Mesodermal cell (in vitro differentiated cells): ENCODE data around the gene SH3BP1.
A peak's percentile ranks its signal among the peaks of the same experiment; 100 is the strongest.
"Not testable (repeated sequence)": the region's sequence is repeated elsewhere in the genome, so short reads cannot be mapped to it uniquely, and the experiment has no call there.

Source experiments
- H3K27ac ChIP-seq: 2 replicates; pipeline ENCODE4 v1.7.0; 2013; ENCODE audit warnings: mild to moderate bottlenecking, low read depth, low read length, moderate library complexity; ENCODE audit not compliant: severe bottlenecking
- H3K36me3 ChIP-seq: 2 replicates; pipeline ENCODE4 v1.7.1; 2013; ENCODE audit warnings: mild to moderate bottlenecking, low read length, moderate library complexity; ENCODE audit not compliant: control insufficient read depth, insufficient read depth
- H3K4me1 ChIP-seq: one replicate; pipeline ENCODE4 v1.7.1; 2013; ENCODE audit warnings: mild to moderate bottlenecking, low read length; ENCODE audit not compliant: insufficient read depth, control insufficient read depth, poor library complexity, severe bottlenecking
- H3K4me3 ChIP-seq: 2 replicates; pipeline ENCODE4 v1.7.0; 2013; ENCODE audit warnings: low read length, control low read depth, mild to moderate bottlenecking; ENCODE audit not compliant: insufficient read depth, poor library complexity, severe bottlenecking; ENCODE audit errors: extremely low read depth
- H3K9me3 ChIP-seq: 2 replicates; pipeline ENCODE4 v1.7.1; 2013; ENCODE audit warnings: mild to moderate bottlenecking, low read length, moderate library complexity; ENCODE audit not compliant: control insufficient read depth
- WGBS, 2 experiments: methylation state at CpG; one replicate each; pipeline ENCODE4 v1.1.5; 2013; ENCODE audit warnings: missing lambda C conversion rate in 2 of 2; ENCODE audit not compliant: insufficient coverage in 2 of 2; 5-methylcytosine and 5-hydroxymethylcytosine counted together

Gene SH3BP1

GRCh38 chr22:37684803-37685615, 45.5 kb downstream of the SH3BP1 start:
- H3K4me1 ChIP-seq = no peaks in the 10 kb centered on the region
- H3K27ac ChIP-seq = no peak overlapping the region
- no peak overlapping the region for H3K4me3 ChIP-seq
- no peaks in the 10 kb centered on the region for H3K9me3 ChIP-seq
- 92 to 95% methylated on average over 10 to 13 of the region's 16 CpGs for WGBS, 2 experiments
- H3K36me3 ChIP-seq = peaks cover 22% of the 10 kb centered on the region

DNA sequence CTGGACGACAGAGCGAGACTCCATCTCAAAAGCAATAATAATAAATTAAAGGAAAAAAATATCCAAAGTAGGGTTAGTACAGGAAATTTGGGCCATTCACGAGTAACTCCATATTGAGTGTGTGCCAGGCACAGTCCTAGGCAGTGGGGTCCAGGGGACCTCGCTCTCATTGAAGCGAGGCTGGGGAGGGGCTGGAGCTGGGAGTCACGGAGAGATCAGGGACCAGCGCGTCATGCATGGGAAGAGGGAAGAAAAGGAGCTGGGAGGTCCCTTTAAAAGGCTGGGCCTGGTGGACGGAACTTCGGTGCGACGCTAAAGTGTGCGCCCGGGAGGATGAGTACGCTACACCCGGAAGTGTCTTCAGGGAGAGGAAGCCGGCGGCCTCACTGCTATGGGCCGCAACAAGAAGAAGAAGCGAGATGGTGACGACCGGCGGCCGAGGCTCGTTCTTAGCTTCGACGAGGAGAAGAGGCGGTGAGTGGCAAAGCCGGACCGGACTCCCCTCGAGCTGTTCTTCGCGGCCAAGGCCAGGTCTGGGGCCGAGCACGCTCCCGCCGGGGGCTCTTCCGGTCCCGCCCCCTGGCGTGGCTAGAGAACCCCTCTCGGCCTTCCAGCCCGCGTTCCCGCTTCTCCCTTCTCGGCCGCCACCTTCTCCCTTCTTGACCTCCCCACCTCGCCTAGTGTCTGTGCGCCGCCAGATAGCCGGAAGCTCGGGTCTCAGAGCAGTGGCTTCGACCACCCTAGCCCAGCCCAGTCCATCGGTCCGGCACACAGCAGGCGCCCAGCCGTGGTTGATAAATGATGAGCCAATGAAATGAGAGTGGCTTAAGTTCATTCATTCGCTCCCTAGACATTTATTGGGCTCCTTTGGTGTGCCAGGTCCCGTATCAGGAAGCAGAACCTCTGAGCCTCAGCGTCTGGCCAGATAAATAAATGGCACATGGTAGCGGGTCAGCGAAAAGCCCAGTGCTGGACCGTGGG, 46.8 kb downstream of the SH3BP1 start, which contains the start of gene NOL12:
Gene NOL12, plus strand, starts transcription at position 342 of the 981 bp plus-strand sequence. Its CDS starts 50 bp downstream, at position 392.
- H3K27ac ChIP-seq = peak within 1 kb of the TSS; percentile 60
- 2% methylated on average over 52 to 55 of the region's 62 CpGs for WGBS, 2 experiments
- peak within 1 kb of the TSS; percentile 95 for H3K4me3 ChIP-seq

GRCh38 chr22:37690407-37690806, 50.9 kb downstream of the SH3BP1 start:
- H3K4me1 ChIP-seq = no peaks in the 10 kb centered on the region
- peaks cover 47% of the 10 kb centered on the region for H3K36me3 ChIP-seq
- no peak overlapping the region for H3K4me3 ChIP-seq
- no peak overlapping the region for H3K27ac ChIP-seq
- 97 to 100% methylated on average over 4 of the region's 7 CpGs for WGBS, 2 experiments
- H3K9me3 ChIP-seq = no peaks in the 10 kb centered on the region

More for the DNA sequence above, 46.8 kb downstream of the SH3BP1 start, which contains the start of gene NOL12:
- Histone ChIP-seq H3K36me3 (peaks cover 32% of the 10 kb centered on the region), H3K9me3 (no peaks in the 10 kb centered on the region), H3K4me1 (no peaks in the 10 kb centered on the region)

GRCh38 chr22:37690901-37691504, 51.5 kb downstream of the SH3BP1 start:
- H3K36me3 ChIP-seq = peaks cover 47% of the 10 kb centered on the region
- H3K4me3 ChIP-seq = no peak overlapping the region
- WGBS, 2 experiments = 95% methylated on average over 15 to 16 of the region's 18 CpGs
- H3K9me3 ChIP-seq = no peaks in the 10 kb centered on the region
- no peak overlapping the region for H3K27ac ChIP-seq
- H3K4me1 ChIP-seq = no peaks in the 10 kb centered on the region

DNA sequence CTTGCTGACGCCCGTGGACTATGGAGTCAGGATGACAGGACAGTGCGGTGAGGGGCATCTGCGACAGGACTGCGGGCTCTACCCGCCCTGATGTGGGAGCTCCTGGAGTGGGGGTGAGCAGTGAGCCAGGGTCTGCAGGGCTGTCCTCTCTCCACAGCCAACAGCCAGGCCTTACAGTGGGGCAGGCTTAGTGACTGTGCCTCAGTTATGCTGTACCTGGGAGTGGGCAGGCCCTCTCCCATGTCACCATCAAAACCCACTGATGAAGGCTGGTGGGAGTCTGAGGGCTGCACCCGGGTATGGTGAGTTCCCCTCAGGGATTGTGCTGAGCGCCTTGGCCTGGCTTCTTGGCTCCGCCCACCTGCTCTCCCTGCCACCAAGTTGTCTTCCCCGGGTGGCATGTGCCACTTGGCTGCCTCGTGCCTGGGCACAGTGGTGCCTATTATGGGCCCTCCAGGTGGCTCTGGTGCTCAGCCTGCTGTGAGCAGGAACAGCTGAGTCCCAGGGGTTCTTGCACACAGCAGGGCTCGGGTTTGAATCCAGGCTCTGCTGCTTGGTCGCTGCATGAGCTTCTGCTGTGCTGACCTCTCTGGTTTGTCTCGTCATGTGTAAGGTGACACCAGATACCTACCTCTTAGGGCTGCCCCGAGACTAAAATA, 53.3 kb downstream of the SH3BP1 start:
- no peaks in the 10 kb centered on the region for H3K4me1 ChIP-seq
- 97 to 99% methylated on average over 14 of the region's 15 CpGs for WGBS, 2 experiments
- H3K36me3 ChIP-seq = peaks cover 45% of the 10 kb centered on the region
- H3K4me3 ChIP-seq = no peak overlapping the region
- H3K9me3 ChIP-seq = no peaks in the 10 kb centered on the region
- H3K27ac ChIP-seq = no peak overlapping the region

- peaks cover 35% of the 10 kb centered on the region for H3K36me3 ChIP-seq
- not testable (repeated sequence) for H3K4me1 ChIP-seq, H3K4me3 ChIP-seq, H3K9me3 ChIP-seq, H3K27ac ChIP-seq
- 94 to 97% methylated on average over 4 to 5 of the region's 7 CpGs for WGBS, 2 experiments
Measured at GRCh38 chr22:37694131-37694530, 54.7 kb downstream of the SH3BP1 start.

- Histone ChIP-seq H3K27ac (peak overlapping the region; percentile 66), H3K36me3 (peaks cover 34% of the 10 kb centered on the region)
- H3K9me3 ChIP-seq, H3K4me1 ChIP-seq, H3K4me3 ChIP-seq: not testable (repeated sequence)
- WGBS, 2 experiments = 22 to 35% methylated on average over 8 to 11 of the region's 13 CpGs
Measured at GRCh38 chr22:37696260-37696656, 56.8 kb downstream of the SH3BP1 start.

DNA sequence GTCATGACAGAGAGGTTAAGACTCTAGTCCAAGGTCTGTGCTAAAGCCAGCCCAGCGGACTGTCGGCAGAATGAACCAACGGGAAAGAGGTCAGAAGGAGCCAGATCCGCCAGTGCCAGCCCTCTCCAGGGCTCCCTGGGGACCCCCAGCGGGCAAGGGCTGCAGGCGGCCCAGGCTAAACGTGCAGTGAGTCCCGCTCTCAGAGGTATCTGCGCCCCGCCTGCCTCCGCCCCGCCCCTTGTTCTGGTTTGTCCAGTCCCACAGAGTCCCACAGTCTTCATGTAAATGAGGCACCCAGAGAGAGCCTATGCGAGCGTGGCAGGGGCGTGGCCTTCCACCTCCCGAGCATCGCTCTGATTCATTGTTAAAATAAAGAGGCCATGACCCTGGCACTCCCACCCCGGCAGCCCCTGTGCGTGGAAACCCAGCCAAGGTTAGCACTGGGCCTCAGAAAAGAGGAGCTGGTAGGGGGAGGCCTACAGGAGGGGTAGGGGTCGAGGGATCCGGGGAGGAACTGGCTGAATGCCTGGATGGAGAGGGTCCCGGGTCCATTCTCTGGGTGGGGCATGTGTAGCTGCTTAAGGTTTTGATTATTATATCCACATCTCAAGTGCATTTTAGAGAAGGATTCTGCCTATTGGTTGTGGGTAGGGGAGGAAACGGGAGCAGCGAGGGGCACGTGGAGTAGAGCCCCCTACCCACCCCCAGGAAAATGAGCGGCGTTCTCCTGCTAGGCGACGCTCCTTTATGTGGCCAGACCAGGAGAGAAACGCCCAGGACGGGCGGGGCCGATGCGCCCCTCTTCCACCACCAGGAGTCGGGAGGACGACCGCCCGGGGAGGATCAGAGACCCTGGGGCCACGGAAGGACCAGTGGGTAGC, 57.4 kb downstream of the SH3BP1 start, which contains the start of gene TRIOBP:
Gene TRIOBP, plus strand, starts transcription at position 392 of the 881 bp plus-strand sequence. CDS start 4,318 bp downstream, outside the sequence.
- H3K4me1 ChIP-seq = no peaks in the 10 kb centered on the region
- H3K27ac ChIP-seq = peak within 1 kb of the TSS; percentile 84
- H3K9me3 ChIP-seq = no peaks in the 10 kb centered on the region
- WGBS, 2 experiments = 2 to 6% methylated on average over 22 to 27 of the region's 39 CpGs
- peaks cover 37% of the 10 kb centered on the region for H3K36me3 ChIP-seq
- H3K4me3 ChIP-seq = peak within 1 kb of the TSS; percentile 62

GRCh38 chr22:37697538-37697835, 58.0 kb downstream of the SH3BP1 start:
- Histone ChIP-seq H3K9me3 (no peaks in the 10 kb centered on the region), H3K4me3 (peak overlapping the region; percentile 62), H3K4me1 (no peaks in the 10 kb centered on the region), H3K36me3 (peaks cover 39% of the 10 kb centered on the region), H3K27ac (peak overlapping the region; percentile 84)
- WGBS, 2 experiments = 0% methylated on average over 2 of the region's 3 CpGs; no CpG with 5 or more reads in 1 of the 2 experiments
